HEK293 (cell line): ENCODE measurements around the gene NDE1.

ENCODE experiments used
- CTCF ChIA-PET: fragments of 350-600 bp; formaldehyde crosslinking; extraction: SDS; loops from one replicate; lab custom pipeline; 2021; ENCODE audit warnings: antibody characterized with exemption; lab: Yijun Ruan, JAX
- POLR2A ChIA-PET: fragments of 300-600 bp; formaldehyde crosslinking; extraction: SDS; loops from one replicate; lab custom pipeline; 2020; ENCODE audit warnings: antibody characterized with exemption, inconsistent platforms; lab: Yijun Ruan, JAX
- H3K27ac ChIP-seq: fragments of 200-500 bp; sonication (Bioruptor generic); 2 replicates; pipeline ENCODE4 v1.5.1; 2014; ENCODE audit warnings: low read depth, low read length, control low read depth, inconsistent platforms; ENCODE audit errors: extremely low read depth
- H3K36me3 ChIP-seq, 2 experiments: fragments of 200-500 bp in 1 of 2; sonication (Bioruptor generic) in 1 of 2; 1 replicate in 1 of 2; 2 replicates in 1 of 2; pipeline ENCODE4 v1.5.1; 2014 to 2017; ENCODE audit warnings: inconsistent platforms in 2 of 2, low read length in 2 of 2; ENCODE audit not compliant: control insufficient read depth in 2 of 2, insufficient read depth in 1 of 2
- H3K4me1 ChIP-seq: fragments of 200-500 bp; sonication (Bioruptor generic); 2 replicates; pipeline ENCODE4 v1.5.1; 2014; ENCODE audit warnings: mild to moderate bottlenecking, low read length, inconsistent platforms; ENCODE audit not compliant: control insufficient read depth, insufficient read depth
- H3K4me3 ChIP-seq: 2 replicates; pipeline ENCODE4 v1.5.1; 2011; ENCODE audit warnings: low read depth, mild to moderate bottlenecking, control low read depth, low read length, moderate library complexity
- H3K9me3 ChIP-seq: fragments of 200-500 bp; sonication (Bioruptor generic); 2 replicates; pipeline ENCODE4 v1.5.1; 2014; ENCODE audit warnings: low read depth, low read length, inconsistent platforms; ENCODE audit not compliant: control insufficient read depth, insufficient read depth
- HIC1 ChIP-seq: fragments of 450-650 bp; formaldehyde crosslinking; IDR thresholded peaks from 2 replicates; pipeline ENCODE4 v1.5.1; 2016; ENCODE audit warnings: missing biosample characterization, missing genetic modification characterization
- OVOL3 ChIP-seq: fragments of 450-650 bp; formaldehyde crosslinking; IDR thresholded peaks from 2 replicates; pipeline ENCODE4 v1.5.1; 2016; ENCODE audit warnings: missing biosample characterization, missing genetic modification characterization
- PATZ1 ChIP-seq: fragments of 450-650 bp; formaldehyde crosslinking; IDR thresholded peaks from 2 replicates; pipeline ENCODE4 v1.5.1; 2016; ENCODE audit warnings: missing biosample characterization, missing genetic modification characterization
- PRDM4 ChIP-seq: fragments of 450-650 bp; formaldehyde crosslinking; IDR thresholded peaks from 2 replicates; pipeline ENCODE4 v1.5.1; 2017; ENCODE audit warnings: missing biosample characterization, missing genetic modification characterization
- PRDM6 ChIP-seq: fragments of 450-650 bp; formaldehyde crosslinking; IDR thresholded peaks from 2 replicates; pipeline ENCODE4 v1.5.1; 2017; ENCODE audit warnings: missing biosample characterization, missing genetic modification characterization
- RBAK ChIP-seq: fragments of 450-650 bp; formaldehyde crosslinking; IDR thresholded peaks from 2 replicates; pipeline ENCODE4 v1.5.1; 2016; ENCODE audit warnings: missing biosample characterization, missing genetic modification characterization
- SALL2 ChIP-seq: fragments of 450-650 bp; formaldehyde crosslinking; IDR thresholded peaks from 2 replicates; pipeline ENCODE4 v1.5.0; 2017; ENCODE audit warnings: missing biosample characterization, mild to moderate bottlenecking, missing genetic modification characterization, borderline replicate concordance
- SCRT2 ChIP-seq: fragments of 450-650 bp; formaldehyde crosslinking; IDR thresholded peaks from 2 replicates; pipeline ENCODE4 v1.5.1; 2016; ENCODE audit warnings: missing biosample characterization, missing genetic modification characterization
- ZNF148 ChIP-seq: fragments of 450-650 bp; formaldehyde crosslinking; IDR thresholded peaks from 2 replicates; pipeline ENCODE4 v1.5.0; 2017; ENCODE audit warnings: missing biosample characterization, missing genetic modification characterization, borderline replicate concordance
- ZNF19 ChIP-seq: fragments of 450-650 bp; formaldehyde crosslinking; IDR thresholded peaks from 2 replicates; pipeline ENCODE4; 2016; ENCODE audit warnings: missing biosample characterization, missing genetic modification characterization, low read depth
- ZNF280C ChIP-seq: fragments of 450-650 bp; formaldehyde crosslinking; IDR thresholded peaks from 2 replicates; pipeline ENCODE4 v1.5.1; 2016; ENCODE audit warnings: missing biosample characterization, missing genetic modification characterization
- ZNF292 ChIP-seq: fragments of 450-650 bp; formaldehyde crosslinking; IDR thresholded peaks from 2 replicates; pipeline ENCODE4 v1.5.1; 2016; ENCODE audit warnings: low read depth, missing biosample characterization, missing genetic modification characterization, borderline replicate concordance
- ZNF366 ChIP-seq: fragments of 450-650 bp; formaldehyde crosslinking; conservative IDR thresholded peaks from 2 replicates; pipeline ENCODE4 v1.5.1; 2016; ENCODE audit warnings: missing biosample characterization, missing genetic modification characterization
- ZNF449 ChIP-seq: fragments of 450-650 bp; formaldehyde crosslinking; IDR thresholded peaks from 2 replicates; pipeline ENCODE4 v1.5.1; 2017; ENCODE audit warnings: missing biosample characterization, mild to moderate bottlenecking, missing genetic modification characterization, moderate library complexity
- ZNF571 ChIP-seq: fragments of 450-650 bp; formaldehyde crosslinking; IDR thresholded peaks from 2 replicates; pipeline ENCODE4 v1.5.0; 2017; ENCODE audit warnings: missing biosample characterization, missing genetic modification characterization
- ZNF768 ChIP-seq: fragments of 450-650 bp; formaldehyde crosslinking; IDR thresholded peaks from 2 replicates; pipeline ENCODE4 v1.5.1; 2018; ENCODE audit warnings: missing biosample characterization, mild to moderate bottlenecking, missing genetic modification characterization

The NDE1 gene

GRCh38 chr16:15721018-15721417 lies 71.0 kb downstream of the NDE1 start:
- ChIA-PET CTCF (interaction anchor here (1.2 kb wide), 1 partner anchor 17 kb away, joined by 3 read pairs; no protein-coding TSS in a partner anchor), POLR2A (no interaction called here)
- peaks cover 0 to 28% of the 10 kb centered on the region in 2 experiments; a peak in 2 of 3 replicates for H3K36me3 ChIP-seq
- no peak overlapping the region for H3K27ac ChIP-seq
- TF ChIP-seq ZNF148 (tag by site-specific recombination) (no peak), ZNF19 (tag by site-specific recombination) (no peak), OVOL3 (tag by site-specific recombination) (no peak), PATZ1 (tag by site-specific recombination) (no peak), ZNF571 (no peak), HIC1 (tag by site-specific recombination) (no peak), ZNF768 (no peak), RBAK (tag by site-specific recombination) (no peak), ZNF280C (no peak)
- H3K4me1 ChIP-seq: no peaks in the 10 kb centered on the region
- no peak overlapping the region for H3K4me3 ChIP-seq
- no peaks in the 10 kb centered on the region for H3K9me3 ChIP-seq

GRCh38 chr16:15723808-15724207 lies 73.8 kb downstream of the NDE1 start:
- CTCF ChIA-PET: no interaction called here
- H3K36me3 ChIP-seq: peaks cover 0 to 21% of the 10 kb centered on the region in 2 experiments; a peak in 1 of 3 replicates

More at GRCh38 chr16:15723808-15724207, 73.8 kb downstream of the NDE1 start:
- Histone ChIP-seq H3K4me1 (no peaks in the 10 kb centered on the region), H3K27ac (no peak overlapping the region), H3K4me3 (no peak overlapping the region), H3K9me3 (no peaks in the 10 kb centered on the region)
- TF ChIP-seq SCRT2 (tag by site-specific recombination): no peak
- TF ChIP-seq ZNF366 (tag by site-specific recombination): no peak
- TF ChIP-seq ZNF449 (tag by site-specific recombination): no peak
- TF ChIP-seq PRDM6 (tag by site-specific recombination): no peak
- no peak for TF ChIP-seq ZNF292 (tag by site-specific recombination)
- TF ChIP-seq SALL2 (tag by site-specific recombination): no peak
- no peak for TF ChIP-seq PRDM4 (tag by site-specific recombination)
- POLR2A ChIA-PET: no interaction called here
